K562 (cell line): Measurements from ENCODE around the gene SUCNR1. TPM values are rescaled to one million over a fixed set of nuclear protein-coding genes. Genes with fewer than 3 reads are reported as not detected.

Experiments used
- BRCA1 ChIP-seq, 2 experiments: fragments of 450-650 bp in 1 of 2; sonication (generic) in 1 of 2; formaldehyde crosslinking in 1 of 2; IDR thresholded peaks; 2 replicates each; pipeline versions ENCODE4 v1.5.0 to v1.6.1; 2017 to 2020; ENCODE audit warnings: mild to moderate bottlenecking in 1 of 2, missing genetic modification reagents in 1 of 2
- HEY1 ChIP-seq: fragments of 250-450 bp; sonication (Bioruptor Pico); IDR thresholded peaks from 2 replicates; pipeline ENCODE4 v1.5.0; 2020; ENCODE audit warnings: mild to moderate bottlenecking, moderate library complexity, borderline replicate concordance
- NR0B1 ChIP-seq: fragments of 450-650 bp; IDR thresholded peaks from one replicate; pipeline ENCODE4 v1.6.1; 2018; ENCODE audit warnings: mild to moderate bottlenecking, moderate library complexity; ENCODE audit not compliant: partially characterized antibody
- PRDM10 ChIP-seq: fragments of 450-650 bp; IDR thresholded peaks from 2 replicates; pipeline ENCODE4 v1.6.1; 2018; ENCODE audit not compliant: partially characterized antibody
- PTTG1 ChIP-seq: fragments of 450-650 bp; IDR thresholded peaks from 2 replicates; pipeline ENCODE4 v1.6.1; 2016; ENCODE audit warnings: low read depth, mild to moderate bottlenecking, missing genetic modification characterization, missing compliant biosample characterization
- SMARCA4 ChIP-seq: fragments of 450-650 bp; IDR thresholded peaks from 2 replicates; pipeline ENCODE4 v1.6.1; 2016
- SPI1 ChIP-seq: IDR thresholded peaks from 2 replicates; pipeline ENCODE4 v1.6.1; 2011; ENCODE audit warnings: low read depth, low read length, control low read depth, borderline replicate concordance
- STAT5A ChIP-seq: IDR thresholded peaks from 2 replicates; pipeline ENCODE4 v1.6.1; 2012; ENCODE audit warnings: low read length, inconsistent platforms, borderline replicate concordance
- XRCC3 ChIP-seq: fragments of 450-650 bp; IDR thresholded peaks from 2 replicates; pipeline ENCODE4 v1.6.1; 2017; ENCODE audit warnings: mild to moderate bottlenecking, moderate library complexity
- ZBTB8A ChIP-seq: fragments of 450-650 bp; IDR thresholded peaks from 2 replicates; pipeline ENCODE4 v1.6.1; 2018; ENCODE audit warnings: mild to moderate bottlenecking, moderate library complexity; ENCODE audit not compliant: partially characterized antibody
- polyA plus RNA-seq, 8 experiments: library from polyadenylated mRNA; depleted of rRNA in 4 of 8; stranded (reverse) in 5 of 8; unstranded in 3 of 8; fragments of >200 nt; fragmentation: Nextera tagmentation in 2 of 8; fragmentation: Illumina TruSeq in 1 of 8; extraction: Ambion mirVana in 2 of 8; extraction: Trizol in 1 of 8; gene quantifications; 2 replicates each; pipeline versions ENCODE4 v1.2.1 to v1.2.3, GENCODE V29; 2011 to 2014; ENCODE audit warnings: inconsistent platforms in 1 of 8, missing spikeins in 1 of 8
- total RNA-seq, 7 experiments: library from RNA; depleted of rRNA in 6 of 7; stranded (reverse); fragments of >200 nt in 6 of 7; fragmentation: Illumina TruSeq in 2 of 7; extraction: Trizol in 2 of 7; gene quantifications; 2 replicates each; pipeline versions ENCODE4 v1.2.1 to v1.2.3, GENCODE V29; 2011 to 2021; ENCODE audit warnings: low replicate concordance in 1 of 7
- TF ChIP-seq, protein P1 (sequence below), 2 experiments: fragments of 450-650 bp in 1 of 2; IDR thresholded peaks; 2 replicates each; pipeline ENCODE4 v1.6.1; 2011 to 2017; ENCODE audit warnings: low read depth in 2 of 2, antibody characterized with exemption in 1 of 2, borderline replicate concordance in 1 of 2, low read length in 1 of 2, mild to moderate bottlenecking in 1 of 2, mixed read lengths in 1 of 2; ENCODE audit not compliant: control insufficient read depth in 1 of 2
- TF ChIP-seq, protein P2 (sequence below): fragments of 450-650 bp; IDR thresholded peaks from 2 replicates; pipeline ENCODE4 v1.6.1; 2018; ENCODE audit warnings: mild to moderate bottlenecking, low read depth; ENCODE audit not compliant: partially characterized antibody
- TF ChIP-seq, protein P3 (sequence below): fragments of 250-450 bp; sonication (Bioruptor Pico); IDR thresholded peaks from 2 replicates; pipeline ENCODE4 v1.5.0; 2021; ENCODE audit warnings: mild to moderate bottlenecking, borderline replicate concordance

The SUCNR1 gene
- total and polyA plus RNA-seq, 9 of the 15 experiments (the other 6 are each of a cell fraction or from before 2014, with no cell fraction given), result 0.04 to 0.54 (median 0.13) TPM

- no peak for TF ChIP-seq BRCA1 (IDR thresholded peaks at IDR 0.05)
- no peak for TF ChIP-seq BRCA1 (CRISPR knock-in tag; IDR thresholded peaks at IDR 0.05)
- TF ChIP-seq ZBTB8A, result no peak
- no peak for TF ChIP-seq STAT5A
- TF ChIP-seq, protein P1, sequence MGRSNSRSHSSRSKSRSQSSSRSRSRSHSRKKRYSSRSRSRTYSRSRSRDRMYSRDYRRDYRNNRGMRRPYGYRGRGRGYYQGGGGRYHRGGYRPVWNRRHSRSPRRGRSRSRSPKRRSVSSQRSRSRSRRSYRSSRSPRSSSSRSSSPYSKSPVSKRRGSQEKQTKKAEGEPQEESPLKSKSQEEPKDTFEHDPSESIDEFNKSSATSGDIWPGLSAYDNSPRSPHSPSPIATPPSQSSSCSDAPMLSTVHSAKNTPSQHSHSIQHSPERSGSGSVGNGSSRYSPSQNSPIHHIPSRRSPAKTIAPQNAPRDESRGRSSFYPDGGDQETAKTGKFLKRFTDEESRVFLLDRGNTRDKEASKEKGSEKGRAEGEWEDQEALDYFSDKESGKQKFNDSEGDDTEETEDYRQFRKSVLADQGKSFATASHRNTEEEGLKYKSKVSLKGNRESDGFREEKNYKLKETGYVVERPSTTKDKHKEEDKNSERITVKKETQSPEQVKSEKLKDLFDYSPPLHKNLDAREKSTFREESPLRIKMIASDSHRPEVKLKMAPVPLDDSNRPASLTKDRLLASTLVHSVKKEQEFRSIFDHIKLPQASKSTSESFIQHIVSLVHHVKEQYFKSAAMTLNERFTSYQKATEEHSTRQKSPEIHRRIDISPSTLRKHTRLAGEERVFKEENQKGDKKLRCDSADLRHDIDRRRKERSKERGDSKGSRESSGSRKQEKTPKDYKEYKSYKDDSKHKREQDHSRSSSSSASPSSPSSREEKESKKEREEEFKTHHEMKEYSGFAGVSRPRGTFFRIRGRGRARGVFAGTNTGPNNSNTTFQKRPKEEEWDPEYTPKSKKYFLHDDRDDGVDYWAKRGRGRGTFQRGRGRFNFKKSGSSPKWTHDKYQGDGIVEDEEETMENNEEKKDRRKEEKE (IDR thresholded peaks at IDR 0.05; ENCODE audit: borderline replicate concordance in 1 of 2, control insufficient read depth in 1 of 2, low read depth in 2 of 2, low read length in 1 of 2), result no peak
- no peak for TF ChIP-seq XRCC3
- TF ChIP-seq SMARCA4, result peak; percentile 26; the same call in 1 of the 2 replicates
- TF ChIP-seq, protein P2, sequence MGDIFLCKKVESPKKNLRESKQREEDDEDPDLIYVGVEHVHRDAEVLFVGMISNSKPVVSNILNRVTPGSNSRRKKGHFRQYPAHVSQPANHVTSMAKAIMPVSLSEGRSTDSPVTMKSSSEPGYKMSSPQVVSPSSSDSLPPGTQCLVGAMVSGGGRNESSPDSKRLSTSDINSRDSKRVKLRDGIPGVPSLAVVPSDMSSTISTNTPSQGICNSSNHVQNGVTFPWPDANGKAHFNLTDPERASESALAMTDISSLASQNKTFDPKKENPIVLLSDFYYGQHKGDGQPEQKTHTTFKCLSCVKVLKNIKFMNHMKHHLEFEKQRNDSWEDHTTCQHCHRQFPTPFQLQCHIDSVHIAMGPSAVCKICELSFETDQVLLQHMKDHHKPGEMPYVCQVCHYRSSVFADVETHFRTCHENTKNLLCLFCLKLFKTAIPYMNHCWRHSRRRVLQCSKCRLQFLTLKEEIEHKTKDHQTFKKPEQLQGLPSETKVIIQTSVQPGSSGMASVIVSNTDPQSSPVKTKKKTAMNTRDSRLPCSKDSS, result no peak
- no peak for TF ChIP-seq HEY1 (CRISPR knock-in tag)
- TF ChIP-seq PTTG1 (tag), result no peak
- TF ChIP-seq NR0B1, result no peak
- TF ChIP-seq, protein P3, sequence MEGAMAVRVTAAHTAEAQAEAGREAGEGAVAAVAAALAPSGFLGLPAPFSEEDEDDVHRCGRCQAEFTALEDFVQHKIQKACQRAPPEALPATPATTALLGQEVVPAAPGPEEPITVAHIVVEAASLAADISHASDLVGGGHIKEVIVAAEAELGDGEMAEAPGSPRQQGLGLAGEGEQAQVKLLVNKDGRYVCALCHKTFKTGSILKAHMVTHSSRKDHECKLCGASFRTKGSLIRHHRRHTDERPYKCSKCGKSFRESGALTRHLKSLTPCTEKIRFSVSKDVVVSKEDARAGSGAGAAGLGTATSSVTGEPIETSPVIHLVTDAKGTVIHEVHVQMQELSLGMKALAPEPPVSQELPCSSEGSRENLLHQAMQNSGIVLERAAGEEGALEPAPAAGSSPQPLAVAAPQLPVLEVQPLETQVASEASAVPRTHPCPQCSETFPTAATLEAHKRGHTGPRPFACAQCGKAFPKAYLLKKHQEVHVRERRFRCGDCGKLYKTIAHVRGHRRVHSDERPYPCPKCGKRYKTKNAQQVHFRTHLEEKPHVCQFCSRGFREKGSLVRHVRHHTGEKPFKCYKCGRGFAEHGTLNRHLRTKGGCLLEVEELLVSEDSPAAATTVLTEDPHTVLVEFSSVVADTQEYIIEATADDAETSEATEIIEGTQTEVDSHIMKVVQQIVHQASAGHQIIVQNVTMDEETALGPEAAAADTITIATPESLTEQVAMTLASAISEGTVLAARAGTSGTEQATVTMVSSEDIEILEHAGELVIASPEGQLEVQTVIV (CRISPR knock-in tag), result no peak
- peak; percentile 92 for TF ChIP-seq SPI1
- peak; percentile 81 for TF ChIP-seq PRDM10
Measured at GRCh38 chr3:151871639-151872468, 1.6 kb upstream of the SUCNR1 start (continued).
